ENCODE results near the gene MRPL9.

The MRPL9 gene

DNA sequence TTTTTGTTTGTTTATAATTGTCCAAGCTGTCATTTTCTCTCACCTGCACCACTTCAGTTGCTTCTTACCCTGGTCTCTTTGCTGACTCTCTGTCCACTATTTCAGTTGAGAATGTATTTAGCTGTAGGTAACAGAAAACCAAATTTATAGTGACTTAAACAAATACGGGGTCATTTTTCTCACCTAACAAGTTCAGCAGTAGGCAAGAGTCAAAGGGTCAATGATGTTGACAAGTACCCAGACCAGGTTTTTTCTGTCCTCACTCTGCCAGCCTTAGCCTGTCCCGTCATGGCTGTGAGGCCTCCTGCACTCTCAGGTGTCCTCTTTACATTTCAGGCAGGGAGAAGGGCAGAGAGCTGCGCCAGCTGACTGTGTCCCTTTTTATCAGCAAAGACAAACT is 30.2 kb downstream of the MRPL9 start:
- DNase-seq (ENCODE audit: low read depth, low spot score), result no peak

DNA sequence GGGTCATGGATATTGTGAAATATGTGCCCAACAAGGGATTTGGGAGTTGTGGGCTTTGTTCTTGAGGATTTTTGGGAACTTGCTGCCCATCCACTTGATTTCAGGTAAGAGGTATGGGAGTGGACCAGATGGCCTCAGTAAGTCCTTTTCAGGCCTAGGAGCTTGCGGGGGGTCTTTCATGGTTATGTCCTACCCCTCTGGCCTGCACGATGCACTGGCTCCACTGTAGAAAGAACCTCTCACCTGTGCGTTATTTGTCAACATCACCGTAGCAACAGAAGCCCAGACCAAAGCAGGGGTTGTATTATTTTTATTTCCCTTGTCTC is 33.4 kb downstream of the MRPL9 start:
- DNase-seq (ENCODE audit: low read depth, low spot score), result no peak

DNA sequence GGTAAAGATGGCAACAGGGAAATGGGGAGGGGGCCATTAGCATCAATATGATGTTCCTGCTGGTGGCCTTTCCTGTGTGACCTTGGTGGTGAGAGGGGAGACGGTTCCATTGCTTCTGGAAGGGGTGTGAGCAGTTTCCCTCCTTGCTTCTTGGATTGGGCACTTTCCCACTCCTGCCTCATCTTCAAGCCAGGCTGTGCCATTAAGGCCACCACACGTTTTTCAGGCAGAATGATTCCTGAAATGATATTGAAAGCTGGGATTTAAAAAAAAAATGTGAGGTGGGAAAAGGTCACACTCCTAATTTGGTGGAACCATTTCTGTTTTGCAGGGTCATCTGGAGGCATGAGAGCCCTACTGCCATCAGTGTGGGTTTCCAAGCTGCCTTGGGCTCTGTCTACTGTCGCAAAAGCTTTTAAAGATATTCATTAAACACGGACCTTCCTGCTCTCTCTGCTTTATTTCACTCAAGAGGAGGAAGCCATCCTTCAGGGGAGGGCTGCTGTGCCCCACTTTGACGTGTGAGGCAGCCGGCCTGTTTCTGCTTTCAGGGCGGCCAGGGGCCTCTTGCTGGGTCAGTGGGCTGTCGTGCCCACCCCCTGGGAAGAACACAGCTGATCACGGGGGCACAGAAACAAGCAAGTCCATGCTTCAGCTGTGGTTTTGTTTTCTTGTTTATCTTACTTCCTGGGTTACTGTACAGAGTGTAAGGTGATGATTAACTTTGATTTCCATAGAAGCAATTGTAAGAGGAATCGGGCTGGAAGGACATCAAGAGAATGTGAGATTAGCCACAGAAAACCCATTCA is 33.9 kb downstream of the MRPL9 start:
- no peak for DNase-seq (ENCODE audit: low read depth, low spot score)

DNA sequence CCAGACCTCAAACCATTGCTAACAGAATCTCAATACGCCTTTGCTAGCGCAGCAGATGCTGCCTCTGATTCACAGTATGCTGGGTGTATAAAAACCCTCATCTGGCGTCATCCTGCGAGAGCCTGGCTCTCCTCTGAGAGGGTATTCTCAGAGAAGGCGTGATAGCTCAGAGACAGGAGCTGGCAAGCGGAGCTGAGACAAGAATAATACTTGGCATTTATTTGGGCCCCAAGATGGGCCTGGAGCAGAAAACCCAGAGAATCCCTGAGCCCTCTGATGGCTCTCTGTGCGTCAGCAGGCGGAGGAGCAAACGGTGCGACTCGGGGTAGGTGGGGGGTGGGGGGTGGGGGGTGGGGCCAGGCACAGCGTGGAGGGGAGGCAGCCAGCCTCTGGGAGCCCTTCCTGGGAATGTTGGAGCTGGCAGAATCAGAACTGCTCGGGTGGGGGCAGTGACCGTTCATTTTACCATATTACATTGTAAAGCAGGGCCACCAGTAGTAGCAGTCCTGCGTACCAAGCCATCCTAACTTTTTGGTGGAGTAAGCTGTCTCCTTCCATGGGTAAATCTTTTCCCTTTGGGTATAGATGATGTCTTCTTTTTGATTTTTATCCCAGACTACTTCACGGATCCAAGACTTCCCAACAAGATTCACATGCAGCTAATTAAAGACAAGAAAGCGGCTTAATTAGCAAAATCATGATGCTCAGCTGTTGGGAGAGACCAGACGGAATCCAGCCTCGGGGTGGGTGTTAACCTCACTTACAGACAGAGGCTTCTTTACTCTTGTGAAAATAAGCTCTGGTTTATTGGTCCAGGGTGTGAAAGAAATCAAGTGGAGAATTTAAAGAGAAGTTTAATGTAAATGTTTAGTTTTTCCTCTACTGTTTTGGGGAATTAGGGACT is 34.9 kb downstream of the MRPL9 start:
- peak; percentile 68 for DNase-seq (ENCODE audit: low read depth, low spot score)

DNA sequence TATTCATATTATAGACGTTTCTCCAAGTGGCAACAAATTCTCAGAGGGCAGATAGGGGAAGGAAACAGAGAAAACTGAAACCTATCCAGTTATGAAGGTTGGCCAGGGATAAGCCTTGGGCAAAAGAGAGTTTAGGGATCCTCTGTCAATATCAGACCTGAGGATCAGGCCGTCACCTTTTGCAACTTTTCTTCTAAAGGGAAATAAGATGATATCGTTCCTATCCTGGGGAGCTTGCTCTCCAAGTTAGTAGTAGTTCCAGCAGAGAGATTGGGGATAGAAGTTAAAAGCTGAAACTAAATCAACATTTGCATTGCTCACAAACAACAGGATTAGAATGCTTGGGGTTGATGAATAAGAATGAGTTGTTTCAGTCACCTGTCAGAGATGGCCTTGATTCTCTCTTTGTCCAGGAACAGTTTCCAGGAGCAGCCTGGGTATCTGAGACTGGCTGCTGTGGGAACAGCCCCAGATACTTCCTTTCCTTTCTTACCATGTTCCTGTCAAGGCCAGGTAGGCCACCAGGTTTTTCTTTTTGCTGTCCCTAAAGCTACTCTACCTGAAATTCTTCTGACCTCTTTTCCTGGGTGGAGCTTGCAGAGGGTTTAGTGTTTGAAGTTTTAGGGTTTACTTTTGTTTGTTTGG is 39.4 kb downstream of the MRPL9 start:
- no peak for DNase-seq (ENCODE audit: low read depth, low spot score)

DNA sequence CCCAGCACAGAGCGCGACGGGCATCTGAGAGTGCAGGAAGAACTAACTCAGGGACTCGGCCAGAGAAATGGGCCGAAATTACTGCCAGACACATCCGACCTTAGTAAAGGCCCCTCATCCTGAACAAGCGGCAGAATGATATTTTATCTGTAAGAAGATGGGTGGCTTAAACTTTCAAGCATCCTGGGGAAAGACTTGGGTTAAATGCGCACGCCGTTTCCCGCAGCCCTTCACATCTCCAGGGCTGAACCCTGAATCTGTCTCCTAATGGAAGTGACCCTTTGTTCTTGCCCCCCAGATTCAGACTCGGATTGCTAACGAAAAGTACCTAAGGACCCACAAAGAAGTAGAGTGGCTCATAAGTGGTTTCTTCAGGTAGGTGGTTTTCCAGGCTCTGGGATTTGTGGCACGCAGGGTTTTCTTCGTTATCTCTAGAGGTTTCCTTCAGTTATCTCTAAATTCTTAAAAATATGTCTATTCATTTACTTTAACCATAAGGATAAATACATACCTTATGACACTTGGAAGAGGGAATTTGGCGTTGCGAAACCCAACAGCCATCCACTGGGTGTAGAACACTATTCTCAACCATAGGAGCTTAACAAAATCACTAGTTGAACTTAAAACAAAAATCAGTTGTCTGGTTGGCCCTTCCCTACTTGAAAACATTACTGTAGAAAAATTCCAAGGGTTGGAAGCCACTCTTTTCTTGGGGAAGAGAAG is 41.3 kb downstream of the MRPL9 start:
- no peak for DNase-seq (ENCODE audit: low read depth, low spot score)

DNA sequence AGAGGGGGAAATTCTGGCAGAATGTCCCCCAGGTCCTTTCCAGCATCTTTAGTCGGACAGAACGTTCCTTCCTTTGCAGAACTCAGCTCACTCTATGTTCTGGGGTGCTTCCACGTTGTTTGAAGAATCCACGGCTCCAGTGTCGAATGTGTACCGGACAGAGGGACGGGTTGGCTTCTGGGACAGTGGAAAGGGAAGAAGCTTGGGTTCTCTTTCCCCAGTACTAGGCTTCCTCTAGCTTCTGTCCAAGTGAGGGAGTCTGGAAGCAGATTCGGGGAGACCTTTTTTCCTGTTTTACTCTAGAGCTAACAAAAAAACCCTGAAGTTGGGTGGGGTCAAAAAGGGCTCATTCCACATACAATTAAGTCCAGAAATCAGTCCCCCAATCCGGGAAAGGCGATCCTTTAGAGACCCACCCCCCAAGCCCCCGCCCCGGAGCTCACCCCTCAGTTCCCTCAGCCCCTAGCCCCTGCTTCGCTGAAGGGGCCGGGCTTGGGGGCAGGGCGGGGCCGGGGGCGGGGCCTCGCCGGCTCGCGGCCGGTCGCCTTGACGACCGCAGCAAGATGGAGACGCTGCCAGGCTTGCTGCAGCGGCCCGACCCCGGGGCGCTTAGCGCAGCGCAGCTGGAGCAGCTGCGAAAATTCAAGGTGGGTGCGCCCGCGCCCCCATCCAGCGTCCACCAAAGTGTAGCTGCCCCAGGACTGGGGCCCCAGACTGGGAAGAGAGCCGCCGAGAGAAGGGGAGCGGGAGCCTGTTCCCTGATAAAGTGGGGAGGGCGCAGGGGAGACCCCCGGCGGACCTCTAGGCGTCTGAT is 42.1 kb downstream of the MRPL9 start, which contains the start of gene RIIAD1:
RIIAD1 (plus strand) TSS at position 549 of the 814 bp plus-strand sequence; CDS start at position 564, 15 bp downstream.
- DNase-seq (ENCODE audit: low read depth, low spot score), result peak; percentile 54

DNA sequence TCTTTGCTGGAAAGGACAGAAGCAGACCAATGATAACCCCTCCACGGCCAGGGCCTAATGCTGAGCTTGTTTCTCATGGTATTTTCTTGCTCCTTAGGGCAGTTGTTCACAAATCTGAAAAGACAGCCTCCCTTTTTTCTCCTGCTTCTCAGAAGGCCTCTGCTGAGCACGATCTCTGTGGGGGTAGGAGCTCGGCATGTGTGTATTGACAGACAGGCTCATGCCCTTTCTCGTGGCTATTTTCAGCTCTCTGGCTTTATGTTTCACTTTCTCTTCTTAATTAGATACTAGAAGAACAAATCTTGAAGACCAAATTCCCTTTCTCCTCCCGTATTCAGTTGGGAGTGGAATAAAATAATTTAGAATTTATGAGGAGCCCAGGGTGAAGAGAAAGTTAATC is 42.7 kb downstream of the MRPL9 start:
- peak; percentile 24 for DNase-seq (ENCODE audit: low read depth, low spot score)

DNA sequence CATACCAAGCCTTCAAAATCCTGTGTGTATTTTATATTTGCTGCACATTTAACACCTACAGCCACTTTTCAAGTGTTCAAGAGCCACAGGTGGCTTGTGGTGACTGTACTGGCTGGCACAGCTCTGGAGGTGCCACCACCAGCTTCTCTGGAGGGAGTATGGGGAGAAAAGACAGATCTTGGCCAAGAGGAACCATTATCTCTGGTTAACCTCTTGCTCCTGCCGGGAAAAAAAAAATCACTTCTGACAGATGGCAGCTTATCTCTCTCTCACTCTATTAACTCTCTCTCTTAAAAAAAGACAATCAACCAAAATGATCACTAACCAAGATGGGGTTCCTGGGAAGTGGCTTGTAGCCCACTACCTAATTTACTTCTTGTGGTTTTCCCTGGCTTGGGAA is 43.2 kb downstream of the MRPL9 start:
- DNase-seq (ENCODE audit: low read depth, low spot score), result no peak

DNA sequence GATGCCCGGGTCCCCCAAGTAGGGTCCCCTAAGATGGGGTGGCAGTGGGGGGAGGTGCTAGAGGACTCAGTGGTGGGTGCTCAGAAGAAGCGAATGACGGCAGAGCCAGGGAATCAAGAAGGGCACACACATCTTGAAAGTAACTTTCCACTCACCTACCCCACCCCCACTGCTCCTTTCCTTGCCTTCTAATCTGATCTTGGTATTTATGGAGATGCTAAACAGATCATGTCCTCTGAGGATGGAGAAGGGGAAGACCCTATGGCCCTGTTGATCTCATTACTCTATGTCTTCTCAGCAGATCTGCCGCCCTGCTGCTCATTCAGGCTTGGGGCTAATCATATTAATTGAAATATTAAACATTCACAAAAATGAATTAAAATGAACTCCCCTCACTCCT is 44.6 kb downstream of the MRPL9 start:
- no peak for DNase-seq (ENCODE audit: low read depth, low spot score)

DNA sequence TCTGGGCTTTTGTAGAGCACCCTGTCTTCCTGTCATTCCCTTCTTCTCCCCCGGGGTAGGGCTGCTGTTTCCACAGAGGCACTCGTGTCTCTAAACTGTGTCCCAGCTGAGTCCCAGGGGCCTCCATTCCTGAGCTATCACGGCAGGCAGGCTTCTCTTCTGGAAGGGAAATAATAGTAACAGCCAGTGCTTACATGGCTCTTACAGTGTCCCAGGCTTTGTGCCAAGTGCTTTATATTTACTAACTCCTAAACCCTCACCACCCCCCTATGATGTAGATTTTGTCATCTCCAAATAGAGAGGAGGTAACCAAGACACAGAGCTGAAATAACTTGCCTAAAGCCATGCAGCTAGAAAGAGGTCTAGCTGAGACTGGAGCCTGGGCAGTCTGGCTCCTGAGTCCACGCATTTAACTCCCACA is 45.3 kb downstream of the MRPL9 start:
- DNase-seq (ENCODE audit: low read depth, low spot score), result no peak

DNA sequence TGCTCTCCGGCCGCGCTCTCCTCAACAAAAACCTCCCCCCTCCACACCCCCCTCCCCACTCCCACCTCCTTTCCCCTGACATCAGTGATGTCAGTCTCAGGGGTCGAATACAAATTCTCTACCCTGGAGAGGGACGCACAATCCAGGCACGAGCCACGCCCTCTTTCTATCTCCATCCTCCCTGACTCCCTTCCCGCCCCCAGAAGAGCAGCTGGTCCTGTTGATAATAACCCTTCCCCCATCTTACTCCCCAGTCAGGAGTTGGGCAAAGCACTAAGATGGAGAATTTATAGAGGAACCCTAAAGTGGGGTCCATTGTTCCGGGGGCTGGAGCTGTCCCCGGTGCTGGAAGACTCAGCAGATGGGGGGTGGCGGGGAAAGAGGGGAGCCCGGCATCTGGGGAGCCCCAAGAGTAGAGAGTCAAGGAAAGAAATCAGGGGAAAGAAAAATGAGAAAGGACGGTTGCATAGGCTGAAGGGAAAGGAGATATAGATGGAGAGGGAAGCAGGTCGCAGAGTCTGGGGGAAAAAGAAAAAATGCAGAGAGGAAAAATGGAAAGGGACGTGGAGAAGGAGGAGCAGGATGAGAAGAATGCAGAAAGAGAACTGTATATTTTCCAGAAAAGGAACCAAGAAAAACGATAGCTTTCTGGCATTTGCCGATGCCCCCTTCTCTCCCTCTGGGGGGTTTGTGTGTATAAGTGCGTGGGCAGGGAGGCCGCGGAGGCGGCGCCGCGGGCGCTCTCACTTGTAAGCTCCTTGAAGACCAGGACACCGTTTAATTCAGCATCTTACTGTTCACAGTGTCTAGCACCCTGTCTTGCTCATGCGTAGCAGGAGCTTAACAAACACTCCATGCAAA is 46.3 kb downstream of the MRPL9 start, which contains the start of gene CELF3:
CELF3 (minus strand) TSS at position 33 of the 861 bp plus-strand sequence. CDS start 783 bp downstream, outside the sequence.
- peak; percentile 58 for DNase-seq (ENCODE audit: low read depth, low spot score)

DNA sequence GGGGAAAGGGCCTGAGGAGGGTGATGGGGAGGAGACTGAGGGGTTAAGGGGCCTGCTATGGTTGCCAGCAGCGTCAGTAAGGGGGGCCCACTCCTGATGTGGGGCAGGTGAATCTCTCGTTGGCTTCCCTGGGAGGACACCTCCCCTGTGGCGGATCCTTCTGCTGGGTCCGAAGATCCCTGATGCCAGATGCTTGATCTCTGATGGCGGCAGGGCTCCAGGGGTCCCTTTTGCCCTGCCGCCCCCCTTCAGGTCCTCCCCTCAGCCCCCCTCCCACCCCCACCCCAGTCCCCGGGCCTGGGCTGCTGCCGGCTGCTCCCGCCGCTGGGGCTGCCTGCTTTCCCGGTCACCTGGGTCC is 46.9 kb downstream of the MRPL9 start:
- DNase-seq (ENCODE audit: low read depth, low spot score), result no peak

DNA sequence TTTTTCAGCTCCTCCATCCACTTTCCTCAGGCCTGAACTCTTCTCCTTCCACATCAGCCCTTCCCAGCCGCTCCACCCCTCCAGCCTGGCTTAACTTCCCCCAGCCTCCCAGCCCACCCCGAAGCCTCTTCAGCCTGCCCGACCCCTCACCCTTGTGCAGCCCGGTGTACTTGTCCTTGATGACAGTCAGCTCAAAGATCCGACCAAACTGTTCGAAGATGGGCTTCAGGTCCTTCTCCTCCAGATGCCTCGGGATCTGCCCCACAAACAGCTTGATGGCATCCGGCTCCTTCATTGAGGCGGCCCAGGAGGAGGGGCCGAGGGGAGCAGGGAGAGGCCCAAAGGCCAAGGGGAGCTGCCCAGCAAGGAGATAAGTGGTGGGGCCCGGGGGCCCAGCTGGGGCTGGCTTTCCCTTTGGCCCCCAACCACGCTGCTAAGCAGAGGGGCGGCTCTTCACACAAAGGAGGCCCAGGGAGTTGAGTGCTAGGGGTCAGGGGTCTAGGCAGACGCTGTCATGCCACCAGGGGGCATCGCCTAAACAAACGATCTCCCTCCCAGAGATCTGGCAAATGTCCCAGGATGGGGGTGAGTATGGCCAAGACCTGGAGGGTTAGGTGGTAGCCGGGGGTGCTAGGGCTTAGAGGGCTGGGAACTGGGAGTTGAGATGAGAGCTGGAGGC is 47.4 kb downstream of the MRPL9 start:
- no peak for DNase-seq (ENCODE audit: low read depth, low spot score)

DNA sequence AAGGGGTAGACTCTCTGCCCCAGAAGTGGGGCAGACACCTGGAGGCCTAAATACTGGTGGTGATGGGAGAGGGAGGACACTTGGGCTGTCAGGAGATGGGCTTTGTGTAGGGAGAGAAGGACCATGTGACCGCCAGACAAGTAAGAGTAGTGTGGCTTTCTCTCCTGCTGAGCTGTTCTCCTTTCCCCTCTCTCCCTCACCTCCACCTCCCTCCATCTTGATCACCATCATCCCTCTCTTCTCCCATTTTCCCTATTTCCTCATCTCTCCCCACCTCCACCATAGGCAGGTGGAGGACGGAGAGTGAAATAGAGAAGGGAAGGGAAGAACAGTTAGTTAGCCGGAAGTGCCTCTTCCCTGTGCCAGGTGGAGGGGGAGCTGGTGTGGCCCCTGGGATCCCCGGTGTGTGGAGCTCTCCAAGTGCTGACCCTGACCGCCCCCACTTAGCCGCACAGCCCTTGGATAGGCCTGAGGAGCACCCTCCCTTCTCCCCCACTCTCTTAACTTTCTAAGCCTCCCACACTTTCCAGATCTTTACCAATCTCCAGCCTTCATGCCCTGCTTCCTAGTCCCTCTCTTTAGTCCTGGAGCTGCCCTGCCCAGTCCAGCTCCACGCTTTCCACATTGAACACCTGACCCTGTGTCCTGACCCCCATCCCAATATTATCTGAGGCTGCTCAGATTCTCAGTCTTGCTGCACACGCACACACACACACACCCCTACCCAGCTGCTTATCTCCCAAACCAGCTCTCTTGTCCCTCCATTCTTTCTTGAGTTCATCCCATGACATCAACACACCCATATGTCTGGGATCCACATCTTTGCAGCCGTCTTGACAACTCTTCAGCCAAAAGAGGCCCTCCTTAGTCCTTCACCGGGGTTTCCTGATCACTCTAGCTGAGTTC is 48.2 kb downstream of the MRPL9 start:
- DNase-seq (ENCODE audit: low read depth, low spot score), result no peak

DNA sequence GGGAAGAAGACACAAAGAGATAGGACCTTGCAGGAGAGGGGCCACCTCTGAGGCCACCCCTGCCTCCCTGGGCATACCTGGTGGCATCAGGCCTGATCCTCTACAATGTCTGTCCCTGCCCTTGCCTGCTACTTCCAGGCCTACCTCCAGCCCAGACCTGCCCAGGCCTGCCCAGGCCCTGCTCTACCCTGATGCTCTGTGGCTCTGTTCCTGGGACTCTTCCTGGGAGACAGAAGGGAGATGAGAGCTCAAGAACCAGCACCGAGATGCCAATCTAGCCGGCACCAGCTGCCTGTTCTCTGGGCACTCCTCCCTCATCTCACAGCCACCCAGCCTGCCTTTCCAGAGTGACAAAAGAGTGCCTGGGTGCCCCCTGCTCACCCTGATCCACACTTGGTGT is 49.4 kb downstream of the MRPL9 start:
- no peak for DNase-seq (ENCODE audit: low read depth, low spot score)

DNA sequence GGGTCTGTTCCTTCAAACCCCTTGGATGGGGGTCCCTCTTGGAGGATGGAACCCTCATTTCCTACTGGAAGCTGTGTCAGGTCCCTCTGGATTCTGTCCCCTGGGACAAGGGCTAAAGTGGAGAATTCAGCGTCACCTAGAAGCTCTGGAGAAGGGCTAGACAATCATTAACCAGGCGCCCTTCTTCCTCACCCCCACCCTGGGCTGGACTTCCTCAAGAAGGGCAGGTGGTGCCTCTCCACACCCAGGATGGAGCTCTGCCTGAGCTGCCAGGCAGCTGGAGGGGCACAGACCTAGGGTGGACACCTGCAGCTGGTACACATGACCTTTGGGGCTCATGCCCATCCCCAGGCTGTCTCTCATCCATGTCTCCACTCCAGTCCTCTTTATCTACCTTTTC is 50.3 kb downstream of the MRPL9 start:
- DNase-seq (ENCODE audit: low read depth, low spot score), result no peak

DNA sequence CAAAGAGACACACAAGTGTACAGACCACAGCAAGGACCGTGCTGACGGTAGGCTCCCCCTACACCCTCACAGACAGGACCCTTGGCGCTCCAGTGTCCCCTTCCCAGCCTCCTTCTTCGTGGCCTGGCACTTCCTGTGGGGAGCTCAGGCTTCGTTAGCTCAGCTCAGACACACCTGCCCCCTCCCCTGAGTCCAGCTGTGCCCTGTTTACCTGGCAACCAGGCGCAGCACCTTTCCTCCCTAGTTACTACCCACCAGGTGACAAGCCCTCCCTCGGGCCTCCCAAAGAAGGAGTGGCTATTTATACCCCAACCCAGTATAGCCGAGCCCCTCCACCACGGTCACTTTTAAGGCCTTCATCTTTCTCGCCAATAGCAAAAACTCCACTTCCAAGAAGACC is 51.3 kb downstream of the MRPL9 start:
- no peak for DNase-seq (ENCODE audit: low read depth, low spot score)
